Fibroblast of skin of right biceps (primary cell): ENCODE results near the gene MYCBPAP.

Experiments
- DNase-seq: peaks from one replicate; pipeline ENCODE4 v3.0.0-alpha.2; 2013

Gene MYCBPAP

DNA sequence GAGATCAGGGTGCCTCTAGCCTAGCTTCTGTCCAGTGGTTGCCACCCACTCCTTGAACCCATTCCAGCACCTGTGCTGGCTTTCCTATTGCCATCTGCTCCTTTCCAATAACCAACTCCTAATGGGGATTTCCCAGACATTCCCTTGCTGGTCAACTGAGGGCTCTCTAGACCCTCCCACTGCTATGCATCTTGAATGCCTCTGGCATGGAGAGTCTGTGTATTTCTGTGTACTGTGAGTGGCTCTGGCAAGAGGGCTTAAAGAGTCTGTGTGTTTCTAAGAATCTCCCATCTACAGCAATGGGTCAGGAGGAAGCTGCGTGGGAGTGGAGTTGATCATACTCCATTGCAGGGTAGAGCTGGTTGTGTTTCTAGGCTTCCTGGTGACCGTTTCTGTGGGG, 13.3 kb downstream of the MYCBPAP start:
- no peak for DNase-seq

DNA sequence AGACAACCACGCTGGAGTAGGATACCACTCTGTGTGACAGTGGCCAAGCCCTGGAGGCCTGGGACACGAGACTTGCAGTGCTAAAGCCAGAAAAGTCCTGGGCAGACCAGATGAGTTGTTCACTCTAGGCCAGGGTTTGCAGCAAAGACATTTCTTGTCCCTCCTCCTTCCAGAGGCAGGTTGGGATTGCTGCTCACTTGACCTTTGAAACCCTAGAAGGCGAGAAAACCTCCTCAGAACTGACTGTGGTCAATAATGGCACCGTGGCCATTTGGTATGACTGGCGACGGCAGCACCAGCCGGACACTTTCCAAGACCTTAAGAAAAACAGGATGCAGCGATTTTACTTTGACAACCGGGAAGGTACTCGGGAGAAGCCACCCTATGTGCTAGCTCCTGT, 14.5 kb downstream of the MYCBPAP start:
- no peak for DNase-seq

- DNase-seq = no peak
Measured at GRCh38 chr17:50523208-50523607, 15.0 kb downstream of the MYCBPAP start.

DNA sequence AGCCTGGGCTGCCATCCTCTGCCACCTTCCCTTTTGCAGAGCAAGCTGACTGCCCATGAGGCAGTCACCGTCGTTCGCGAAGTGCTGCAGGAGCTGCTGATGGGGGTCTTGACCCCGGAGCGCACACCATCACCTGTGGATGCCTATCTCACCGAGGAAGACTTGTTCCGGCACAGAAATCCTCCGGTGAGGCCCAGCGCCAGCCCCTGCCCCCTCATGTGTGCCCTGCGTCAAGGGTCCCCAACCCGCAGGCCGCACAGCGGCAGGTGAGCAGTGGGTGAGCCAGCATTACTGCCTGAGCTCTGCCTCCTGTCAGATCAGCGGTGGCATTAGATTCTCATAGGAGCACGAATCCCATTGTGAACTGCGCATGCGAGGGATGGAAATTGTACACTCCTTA, 16.6 kb downstream of the MYCBPAP start:
- DNase-seq = no peak

DNA sequence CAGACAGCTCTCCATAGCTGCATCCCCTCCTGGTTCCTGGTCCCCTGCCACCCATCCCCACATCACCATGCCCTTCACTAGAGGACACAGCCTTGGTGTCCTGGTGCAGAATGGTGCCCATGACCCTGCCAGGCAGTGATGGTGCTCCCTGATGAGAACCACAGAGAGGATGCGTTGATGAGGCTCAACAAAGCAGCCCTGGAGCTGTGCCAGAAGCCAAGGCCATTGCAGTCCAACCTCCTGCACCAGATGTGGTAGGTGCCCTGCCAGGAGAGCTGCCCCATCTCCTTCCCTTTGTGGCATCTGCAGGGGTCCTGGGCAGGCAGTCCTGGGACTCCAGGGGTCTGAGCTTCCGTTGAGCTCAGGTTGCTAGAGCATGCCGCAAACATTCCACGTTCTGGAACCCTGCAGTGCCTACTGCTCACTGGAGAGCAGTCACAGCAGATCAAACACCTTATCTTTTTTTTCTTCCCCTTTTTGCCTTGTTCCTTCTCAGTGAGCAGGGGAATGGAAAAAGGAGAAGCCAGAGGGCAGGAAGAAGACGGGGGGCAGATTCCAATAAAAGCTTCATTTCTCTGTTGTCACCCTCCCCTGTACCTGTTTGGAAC, 19.0 kb downstream of the MYCBPAP start:
- no peak for DNase-seq

GRCh38 chr17:50527949-50528474, 19.8 kb downstream of the MYCBPAP start:
- no peak for DNase-seq

DNA sequence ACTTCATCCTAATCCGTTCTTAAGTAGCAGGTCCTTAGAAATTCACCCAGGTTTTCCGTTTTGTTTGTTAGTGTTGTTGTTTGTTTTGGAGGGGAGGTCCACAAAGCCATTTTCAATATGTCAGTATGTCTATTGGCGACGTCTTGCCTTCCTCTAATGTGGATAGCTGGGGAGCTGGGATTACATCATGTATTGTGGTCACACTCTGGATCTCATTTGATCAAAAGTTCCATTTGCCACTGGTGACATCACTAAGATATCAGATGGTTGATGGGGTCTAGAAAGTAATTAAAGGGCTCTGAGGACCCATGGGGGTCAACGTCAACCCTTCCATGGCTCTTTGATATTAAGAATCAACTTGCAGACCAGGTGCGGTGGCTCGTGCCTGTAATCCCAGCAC, 21.6 kb downstream of the MYCBPAP start:
- no peak for DNase-seq

- no peak for DNase-seq
Measured at GRCh38 chr17:50531428-50532025, 23.3 kb downstream of the MYCBPAP start.

DNA sequence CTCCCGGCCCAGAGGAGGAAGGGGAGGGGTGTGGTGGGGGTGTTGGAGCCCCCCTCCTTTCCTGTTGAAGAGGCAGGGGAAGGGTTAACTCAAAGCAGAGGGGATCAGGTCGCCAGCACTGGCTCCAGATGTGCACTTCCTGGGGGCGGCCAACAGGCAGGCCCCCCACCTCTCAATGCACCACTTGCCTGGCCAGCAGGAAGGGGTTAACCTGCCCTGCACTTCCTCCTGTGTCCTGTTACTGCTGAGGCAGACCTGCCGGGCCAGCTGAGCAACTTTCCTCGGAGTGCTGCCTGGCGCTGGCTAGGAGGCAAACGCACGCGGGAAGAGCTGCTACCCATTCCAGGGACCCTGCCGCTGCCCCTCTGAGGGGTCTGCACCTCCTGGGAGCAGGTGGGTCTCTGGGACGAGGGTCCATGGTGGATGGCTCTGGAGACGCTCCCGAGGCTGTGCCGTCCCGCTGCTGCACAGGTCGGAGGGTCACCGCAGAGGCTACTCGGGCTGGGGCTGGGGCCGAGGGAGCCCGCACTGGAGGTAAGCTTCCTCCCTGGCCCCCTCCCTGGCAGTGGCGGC, 24.3 kb downstream of the MYCBPAP start, which contains the start of gene EPN3:
Gene EPN3 (plus strand): TSS at position 284 of the 573 bp plus-strand sequence. CDS start 3,822 bp downstream, outside the sequence.
- no peak for DNase-seq

- DNase-seq = no peak
Measured at GRCh38 chr17:50533185-50533584, 24.9 kb downstream of the MYCBPAP start.

GRCh38 chr17:50533720-50534148, 25.5 kb downstream of the MYCBPAP start:
- DNase-seq = peak; percentile 54

DNA sequence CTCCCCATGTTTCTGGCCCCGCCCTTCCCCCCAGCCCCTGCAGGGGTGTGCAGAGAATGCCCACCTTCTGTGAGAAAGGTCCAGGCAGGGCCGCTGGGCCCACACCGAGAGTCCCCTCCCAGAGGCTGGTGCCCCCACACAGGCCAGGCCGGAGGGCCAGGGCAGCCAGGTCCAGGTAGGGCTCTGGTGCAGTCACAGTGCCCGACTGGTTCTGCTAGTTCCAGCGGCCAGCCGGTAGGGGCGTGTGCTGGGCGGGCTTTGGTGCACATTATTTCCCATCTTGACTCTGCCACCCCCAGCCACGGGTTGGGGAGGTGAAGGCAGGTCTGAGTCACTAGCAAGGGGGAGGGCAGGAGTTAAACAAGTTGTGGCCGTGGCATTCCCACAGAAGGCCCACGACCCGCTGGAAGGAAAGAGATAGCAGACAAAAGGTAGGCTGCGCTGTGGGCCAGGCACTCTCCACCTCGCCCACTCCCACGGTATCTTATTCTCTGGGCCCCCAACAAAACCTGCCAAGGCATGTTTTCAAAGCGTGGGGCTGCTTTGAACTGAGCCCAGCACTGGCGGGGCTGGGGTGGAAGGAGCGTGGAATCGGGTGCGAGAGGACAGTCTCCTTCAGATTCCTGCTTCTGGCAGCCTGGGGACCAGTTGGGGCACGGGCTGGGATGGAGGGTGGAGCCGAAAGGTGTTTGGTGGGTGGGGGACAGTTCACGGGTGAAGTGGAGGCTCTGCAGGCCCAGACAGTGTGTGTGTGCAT, 26.2 kb downstream of the MYCBPAP start:
- DNase-seq = peak; percentile 39

DNA sequence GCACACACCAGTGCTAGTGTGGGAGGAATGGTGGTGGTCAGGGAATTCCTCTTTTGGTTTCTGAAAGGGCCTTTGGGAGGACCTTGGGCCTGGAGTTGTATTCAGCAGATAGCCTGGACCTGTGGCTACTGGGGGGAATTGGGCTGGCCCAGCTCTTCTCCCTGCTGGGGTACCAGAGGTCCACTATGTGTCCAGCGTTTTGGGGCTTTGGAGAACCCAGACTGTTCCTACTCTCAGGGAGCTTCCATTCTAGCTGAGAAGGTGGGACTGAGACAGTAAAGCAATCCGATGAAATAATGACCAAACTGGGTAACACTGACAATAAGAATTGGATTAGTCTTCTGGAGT, 26.7 kb downstream of the MYCBPAP start:
- no peak for DNase-seq

DNA sequence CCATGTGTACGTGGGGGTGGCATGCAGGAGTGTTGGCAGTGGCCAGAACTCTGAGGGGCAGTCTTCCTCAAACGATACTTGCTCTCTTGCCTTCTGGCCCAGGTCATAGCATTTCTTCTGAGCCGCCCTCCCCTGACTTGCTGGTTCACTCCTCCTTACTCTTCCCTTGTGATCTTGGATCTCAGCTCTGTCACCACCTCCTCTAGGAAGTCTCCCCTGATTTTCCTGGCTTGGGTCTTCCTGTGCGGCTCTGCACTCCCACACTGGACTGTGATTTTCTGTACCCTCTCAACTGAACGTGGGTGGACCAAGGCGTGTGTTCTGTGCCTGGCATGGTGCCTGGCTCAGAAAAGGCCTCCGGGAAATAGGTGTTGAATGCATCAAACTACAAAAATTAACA, 27.2 kb downstream of the MYCBPAP start:
- no peak for DNase-seq

GRCh38 chr17:50536683-50537646, 28.7 kb downstream of the MYCBPAP start:
- DNase-seq = no peak

DNA sequence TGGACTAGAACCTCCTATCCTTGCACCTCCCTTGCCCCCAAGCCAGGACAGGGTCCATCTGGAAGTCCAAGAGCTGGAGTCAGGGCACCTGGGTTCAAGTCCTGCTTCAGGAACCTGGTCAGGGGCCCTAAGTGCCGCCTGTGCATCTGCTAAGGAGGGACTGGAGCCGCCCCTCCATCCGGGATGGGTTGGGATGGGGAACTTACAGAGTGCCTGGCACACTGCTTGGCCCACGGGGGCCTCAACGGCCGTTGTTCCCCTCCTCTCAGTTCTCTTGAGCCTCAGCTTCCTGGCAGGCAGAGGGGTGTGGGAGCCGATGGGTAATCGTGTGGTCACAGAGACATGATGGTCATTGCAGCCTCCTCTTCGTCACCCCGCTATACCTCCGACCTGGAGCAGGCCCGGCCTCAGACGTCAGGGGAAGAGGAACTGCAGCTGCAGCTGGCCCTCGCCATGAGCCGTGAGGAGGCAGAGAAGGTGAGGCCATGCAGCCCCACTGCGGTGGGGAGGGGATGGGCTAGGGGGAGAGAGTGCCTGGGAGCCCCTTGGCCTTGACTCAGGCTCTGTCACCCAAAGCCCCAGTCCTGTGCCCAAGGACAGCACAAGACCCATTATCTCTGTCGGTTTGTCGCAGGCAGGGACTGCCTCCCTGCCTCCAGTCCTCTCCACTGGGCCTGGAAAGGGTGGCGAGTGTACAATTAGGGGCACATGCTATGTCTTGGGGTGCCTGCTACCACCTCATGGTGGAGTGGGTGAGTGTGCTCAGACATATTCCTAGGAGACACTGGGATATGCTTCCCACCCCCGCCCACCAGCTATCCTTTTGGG, 29.7 kb downstream of the MYCBPAP start:
- DNase-seq = no peak

- DNase-seq = no peak
Measured at GRCh38 chr17:50538549-50539410, 30.5 kb downstream of the MYCBPAP start.

DNA sequence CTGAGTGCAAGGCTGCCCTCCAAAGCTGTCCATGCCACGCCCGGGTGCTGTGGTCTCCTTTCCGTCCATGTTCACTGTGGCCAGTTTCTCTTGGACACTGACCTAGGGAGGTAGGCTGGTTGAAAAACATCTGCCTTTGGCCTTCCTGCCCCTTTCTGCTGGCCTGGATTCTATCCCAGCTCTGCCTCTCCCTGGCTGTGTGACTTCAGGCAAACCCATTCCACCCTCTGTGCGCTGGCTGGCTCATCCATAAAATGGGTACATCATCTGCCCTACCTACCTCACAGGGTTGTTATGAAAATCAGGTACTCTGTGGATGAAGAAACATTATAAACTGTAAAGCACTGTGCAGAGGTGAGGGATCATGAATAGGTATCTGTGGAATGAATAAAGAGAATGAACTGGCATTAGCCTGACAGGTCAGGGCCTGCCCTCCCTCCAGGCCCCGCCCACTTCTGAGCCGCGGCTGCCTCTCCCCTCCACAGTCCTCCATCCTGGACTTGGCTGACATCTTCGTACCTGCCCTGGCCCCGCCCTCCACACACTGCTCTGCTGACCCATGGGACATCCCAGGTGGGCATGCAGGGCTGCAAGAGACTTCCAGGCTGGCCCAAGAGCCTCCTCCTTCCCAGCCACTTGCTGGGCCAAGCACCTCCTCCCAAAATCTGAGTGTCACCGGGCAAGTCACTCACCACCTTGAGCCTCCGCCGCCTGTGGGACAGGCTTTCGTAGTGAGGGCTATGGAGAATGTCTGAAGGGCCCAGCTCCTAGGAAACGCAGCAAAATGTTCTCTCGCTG, 31.7 kb downstream of the MYCBPAP start:
- DNase-seq = no peak

DNA sequence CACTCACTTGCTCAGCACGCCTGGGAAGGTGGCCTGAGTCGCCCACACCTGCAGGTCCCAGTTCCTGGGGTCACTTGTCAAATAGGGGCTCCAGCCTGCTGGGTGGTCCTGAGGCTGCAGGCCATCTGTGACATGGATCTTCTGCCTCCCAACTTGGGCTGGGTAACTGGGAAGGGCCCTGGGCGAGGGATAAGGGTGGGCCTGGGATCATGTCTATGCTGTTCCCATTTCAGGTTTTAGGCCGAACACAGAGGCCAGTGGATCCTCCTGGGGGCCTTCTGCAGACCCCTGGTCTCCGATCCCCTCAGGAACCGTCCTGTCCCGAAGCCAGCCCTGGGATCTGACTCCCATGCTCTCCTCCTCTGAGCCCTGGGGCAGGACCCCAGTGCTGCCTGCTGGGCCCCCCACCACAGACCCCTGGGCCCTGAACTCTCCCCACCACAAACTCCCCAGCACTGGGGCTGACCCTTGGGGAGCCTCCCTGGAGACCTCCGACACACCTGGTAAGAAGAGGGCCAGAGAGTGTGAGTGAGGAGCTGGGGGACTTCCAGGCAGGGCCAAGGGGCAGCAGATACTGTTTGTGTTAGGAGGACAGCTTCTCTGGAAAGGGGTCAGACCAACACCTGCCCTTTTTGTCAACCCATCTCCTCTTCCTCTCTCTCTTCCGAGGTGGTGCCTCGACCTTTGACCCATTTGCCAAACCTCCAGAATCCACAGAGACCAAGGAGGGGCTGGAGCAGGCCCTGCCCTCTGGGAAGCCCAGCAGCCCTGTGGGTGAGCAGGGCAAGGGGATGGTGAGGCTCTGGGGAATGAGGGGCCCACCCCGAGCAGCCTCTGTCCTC, 32.5 kb downstream of the MYCBPAP start:
- DNase-seq = no peak
